Renal cortical epithelial cell (primary cell): ENCODE data around the gene DIAPH3. TPM values are rescaled to one million over a fixed set of nuclear protein-coding genes. Genes with fewer than 3 reads are reported as not detected.
A peak's percentile ranks its signal among the peaks of the same experiment; 100 is the strongest.

Source experiments
- DNase-seq: peaks from one replicate; pipeline ENCODE4 v3.0.0-alpha.2; 2011; ENCODE audit warnings: low read depth
- total RNA-seq: library from RNA; depleted of rRNA; stranded (reverse); fragments of >200 nt; gene quantifications from 2 replicates; pipeline ENCODE4 v1.2.3, GENCODE V29; 2014

DIAPH3 gene
- total RNA-seq, 1 donor from 2014 or later = 20.8 TPM

GRCh38 chr13:59787679-59788078 lies 376.0 kb downstream of the DIAPH3 start:
- no peak for DNase-seq

- DNase-seq = no peak
These were observed 381.0 kb downstream of the DIAPH3 start for GRCh38 chr13:59782696-59783095.

- no peak for DNase-seq
These were observed 383.7 kb downstream of the DIAPH3 start for GRCh38 chr13:59780058-59780457.

- DNase-seq = peak; percentile 55
These were observed 386.6 kb downstream of the DIAPH3 start for GRCh38 chr13:59776924-59777690.

GRCh38 chr13:59774491-59774971 lies 389.2 kb downstream of the DIAPH3 start:
- peak; percentile 73 for DNase-seq

- DNase-seq = no peak
These were observed 392.5 kb downstream of the DIAPH3 start for GRCh38 chr13:59771272-59771671.

- no peak for DNase-seq
These were observed 393.3 kb downstream of the DIAPH3 start for GRCh38 chr13:59770451-59770850.

GRCh38 chr13:59766236-59766635 lies 397.5 kb downstream of the DIAPH3 start:
- DNase-seq = no peak

GRCh38 chr13:59755632-59756290 lies 408.0 kb downstream of the DIAPH3 start:
- no peak for DNase-seq

GRCh38 chr13:59754411-59754810 lies 409.3 kb downstream of the DIAPH3 start:
- no peak for DNase-seq

GRCh38 chr13:59750860-59751259 lies 412.9 kb downstream of the DIAPH3 start:
- DNase-seq = peak; percentile 80

GRCh38 chr13:59748046-59748445 lies 415.7 kb downstream of the DIAPH3 start:
- no peak for DNase-seq

- DNase-seq = no peak
These were observed 416.2 kb downstream of the DIAPH3 start for GRCh38 chr13:59747529-59747928.

- peak; percentile 17 for DNase-seq
These were observed 417.3 kb downstream of the DIAPH3 start for GRCh38 chr13:59746291-59746962.

- DNase-seq = peak; percentile 74
These were observed 418.3 kb downstream of the DIAPH3 start for GRCh38 chr13:59745392-59745788.

GRCh38 chr13:59744747-59745391 lies 418.9 kb downstream of the DIAPH3 start:
- DNase-seq = peak; percentile 26

- DNase-seq = no peak
These were observed 420.5 kb downstream of the DIAPH3 start for GRCh38 chr13:59743195-59743594.

GRCh38 chr13:59742467-59742866 lies 421.3 kb downstream of the DIAPH3 start:
- DNase-seq = no peak

- DNase-seq = no peak
These were observed 424.8 kb downstream of the DIAPH3 start for GRCh38 chr13:59738921-59739320.

- peak; percentile 25 for DNase-seq
These were observed 429.3 kb downstream of the DIAPH3 start for GRCh38 chr13:59734393-59734792.

- no peak for DNase-seq
These were observed 430.0 kb downstream of the DIAPH3 start for GRCh38 chr13:59733744-59734143.

- DNase-seq = no peak
These were observed 433.7 kb downstream of the DIAPH3 start for GRCh38 chr13:59730026-59730425.
